NCI-H128 (cell line): ENCODE measurements around the gene FOLR3.
"Not testable (repeated sequence)": the region's sequence is repeated elsewhere in the genome, so short reads cannot be mapped to it uniquely, and the experiment has no call there.

ENCODE experiments used
- DNase-seq: peaks from one replicate; lab custom pipeline; 2025; ENCODE audit not compliant: unreplicated experiment; lab: John Stamatoyannopoulos, UW

Gene FOLR3

DNA sequence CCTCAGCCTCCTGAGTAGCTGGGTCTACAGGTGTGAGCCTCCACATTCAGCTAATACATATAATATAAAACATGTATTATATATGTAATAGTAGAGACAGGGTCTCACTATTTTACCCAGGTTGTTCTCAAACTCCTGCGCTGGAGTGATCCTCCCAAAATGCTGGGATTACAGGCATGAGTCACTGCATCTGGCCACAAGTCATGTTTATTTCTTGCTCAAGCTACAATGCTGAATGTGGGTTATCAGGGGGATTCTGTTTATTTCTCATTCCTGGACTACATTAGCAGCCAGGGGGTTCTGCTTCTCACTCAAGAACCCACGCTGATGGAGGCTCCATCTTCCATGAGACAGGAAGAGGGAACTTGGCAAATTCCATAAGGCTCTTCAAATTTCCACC lies 24.8 kb downstream of the FOLR3 start:
- DNase-seq: no peak

GRCh38 chr11:72162891-72163492 lies 27.5 kb downstream of the FOLR3 start:
- no peak for DNase-seq

DNA sequence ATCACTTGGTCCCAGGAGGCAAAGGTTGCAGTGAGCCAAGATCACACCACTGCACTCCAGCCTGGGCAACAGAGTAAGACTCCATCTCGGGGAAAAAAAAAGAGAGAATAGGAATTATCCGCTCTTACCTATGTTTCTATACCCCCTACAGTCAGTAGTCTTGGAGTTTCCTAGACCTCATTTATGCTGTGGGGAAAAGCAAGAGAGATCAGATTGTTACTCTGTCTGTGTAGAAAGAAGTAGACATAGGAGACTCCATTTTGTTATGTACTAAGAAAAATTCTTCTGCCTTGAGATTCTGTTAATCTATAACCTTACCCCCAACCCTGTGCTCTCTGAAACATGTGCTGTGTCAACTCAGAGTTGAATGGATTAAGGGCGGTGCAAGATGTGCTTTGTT lies 28.7 kb downstream of the FOLR3 start:
- not testable (repeated sequence) for DNase-seq

DNA sequence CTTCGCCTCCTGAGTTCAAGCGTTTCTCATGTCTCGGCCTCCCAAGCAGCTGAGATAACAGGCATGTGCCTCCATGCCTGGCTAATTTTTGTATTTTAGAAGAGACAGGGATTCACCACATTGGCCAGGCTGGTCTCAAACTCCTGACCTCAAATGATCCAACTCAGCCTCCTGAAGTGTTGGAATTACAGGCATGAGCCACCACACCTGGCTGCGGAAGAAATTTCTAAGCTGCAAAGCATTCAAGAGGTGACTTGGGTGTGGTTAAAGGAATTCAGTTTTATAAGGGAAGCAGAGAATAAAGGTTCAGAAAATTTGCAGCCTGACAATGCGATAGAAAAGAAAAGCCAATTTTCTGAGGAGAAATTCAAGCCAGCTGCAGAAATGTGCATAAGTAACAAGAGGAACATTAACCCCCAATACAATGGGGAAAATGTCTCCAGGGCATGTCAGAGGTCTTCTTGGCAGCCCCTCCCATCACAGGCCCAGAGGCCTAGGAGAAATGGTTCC lies 33.6 kb downstream of the FOLR3 start:
- not testable (repeated sequence) for DNase-seq

DNA sequence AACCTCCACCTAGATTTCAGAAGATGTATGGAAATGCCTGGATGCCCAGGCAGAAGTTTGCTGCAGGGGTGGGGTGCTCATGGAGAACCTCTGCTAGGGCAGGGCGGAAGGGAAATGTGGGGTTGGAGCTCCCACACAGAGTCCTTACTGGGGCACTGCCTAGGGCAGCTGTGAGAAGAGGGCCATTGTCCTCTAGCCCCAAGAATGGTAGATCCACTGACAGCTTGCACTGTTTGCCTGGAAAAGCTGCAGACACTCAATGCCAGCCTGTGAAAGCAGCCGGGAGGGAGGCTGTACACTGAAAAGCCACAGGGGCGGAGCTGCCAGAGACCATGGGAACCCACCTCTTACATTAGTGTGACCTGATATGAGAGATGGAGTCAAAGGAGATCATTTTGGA lies 34.2 kb downstream of the FOLR3 start:
- not testable (repeated sequence) for DNase-seq

DNA sequence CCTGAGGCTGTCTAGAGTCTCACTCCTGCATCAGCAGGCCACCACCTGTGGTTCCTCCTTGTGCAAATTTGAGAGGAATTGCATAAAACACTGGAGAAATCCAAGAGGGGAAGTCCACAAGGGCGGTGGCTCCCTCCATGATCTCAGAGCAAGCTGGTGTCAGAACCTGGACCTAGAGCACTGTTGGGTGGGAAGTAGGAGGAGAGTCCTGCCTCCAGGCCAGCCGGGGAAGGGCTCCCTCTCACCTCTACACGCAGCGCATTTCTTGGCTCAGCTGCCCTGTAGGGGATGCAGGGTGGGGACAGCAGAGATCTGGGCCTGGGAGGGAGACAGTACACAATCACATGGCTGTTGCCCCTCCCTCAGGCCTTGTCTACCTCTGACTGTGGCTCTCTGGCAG lies 36.5 kb downstream of the FOLR3 start:
- not testable (repeated sequence) for DNase-seq

DNA sequence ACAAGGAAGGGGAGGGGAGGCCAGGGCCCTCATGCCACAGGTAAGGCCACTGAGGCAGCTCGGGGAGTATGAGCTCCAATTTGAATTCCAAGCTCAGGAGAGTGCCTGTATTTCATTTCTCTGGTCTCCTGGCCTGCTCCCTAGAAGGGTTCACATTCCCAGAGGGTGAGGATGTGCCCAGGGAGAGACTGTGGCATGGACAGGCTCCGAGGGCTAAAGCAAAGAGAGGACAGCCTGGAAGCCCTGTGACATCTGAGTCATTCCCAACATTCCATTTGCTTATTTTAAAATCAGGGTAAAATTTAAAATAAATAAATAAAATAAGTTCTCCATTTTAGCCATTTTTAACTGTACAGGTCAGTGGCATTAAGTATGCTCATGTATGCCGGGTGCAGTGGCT lies 37.8 kb downstream of the FOLR3 start:
- DNase-seq: no peak

DNA sequence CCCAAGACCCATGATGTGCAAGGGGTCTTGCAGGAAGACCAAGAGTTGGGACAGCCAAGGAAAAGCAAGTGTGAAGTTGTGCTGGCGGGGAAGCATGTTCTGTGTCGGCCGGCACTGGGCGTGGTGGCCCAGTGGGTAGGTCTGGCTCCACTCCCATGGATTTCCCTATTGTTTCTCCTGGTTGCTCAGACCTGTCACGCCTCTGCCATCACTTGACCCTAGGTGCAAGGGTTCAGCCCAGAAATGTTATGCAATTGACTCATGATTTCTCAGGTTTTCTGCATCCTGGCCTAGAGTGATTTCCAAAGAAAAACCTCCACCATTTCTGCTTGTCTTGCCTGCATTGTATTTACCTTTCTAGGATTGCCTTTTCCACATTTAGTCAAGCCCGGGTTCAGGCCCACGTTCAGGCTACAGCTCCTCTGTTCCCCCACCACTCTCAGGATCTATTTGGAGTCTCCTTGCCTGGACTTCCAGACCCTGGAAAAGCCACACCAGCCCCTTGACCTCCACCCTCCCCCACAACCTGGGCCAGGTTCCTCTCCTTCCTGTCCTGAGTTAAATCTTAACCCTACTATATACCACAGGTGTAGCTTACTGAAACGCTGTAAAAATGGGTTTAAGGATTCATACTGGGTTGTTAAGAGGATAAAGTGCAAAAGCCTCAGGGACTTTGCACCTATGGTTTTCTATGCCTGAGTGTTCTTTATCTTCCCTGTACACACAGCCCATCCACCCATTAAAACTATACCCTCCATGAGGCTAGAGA lies 39.0 kb downstream of the FOLR3 start:
- DNase-seq: no peak

- no peak for DNase-seq
Measured at GRCh38 chr11:72177656-72178055, 42.1 kb downstream of the FOLR3 start.

- no peak for DNase-seq
Measured at GRCh38 chr11:72179049-72179803, 43.7 kb downstream of the FOLR3 start.

DNA sequence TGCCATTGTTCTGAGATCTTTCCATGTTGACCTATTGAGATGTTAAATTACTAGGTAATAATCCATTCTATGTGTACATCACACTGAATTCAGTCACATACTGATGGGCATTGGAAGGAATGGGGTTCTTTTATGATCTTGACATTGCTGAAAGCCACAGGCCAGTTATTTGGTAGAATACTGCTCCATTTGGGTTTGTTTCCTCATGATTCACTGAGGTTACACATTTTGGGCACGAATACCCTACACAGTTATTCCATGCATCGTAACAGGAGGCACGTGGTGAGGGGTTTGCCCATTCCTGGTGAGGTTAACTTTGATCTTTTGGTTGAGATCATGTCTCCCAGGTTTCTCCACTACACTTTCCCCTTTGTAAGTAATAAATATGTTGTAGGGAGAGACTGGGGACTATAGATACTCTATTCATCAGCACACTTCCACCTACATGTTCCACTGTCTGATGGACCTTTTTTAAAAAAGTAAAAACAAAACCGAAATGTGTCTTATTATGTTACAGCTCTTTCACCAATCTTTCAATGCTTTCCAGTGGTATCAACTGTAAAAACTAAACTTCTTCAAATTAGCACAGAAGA lies 44.4 kb downstream of the FOLR3 start:
- DNase-seq: no peak

- not testable (repeated sequence) for DNase-seq
Measured at GRCh38 chr11:72180892-72181552, 45.5 kb downstream of the FOLR3 start.

GRCh38 chr11:72181553-72181958 lies 46.0 kb downstream of the FOLR3 start:
- DNase-seq: not testable (repeated sequence)

- DNase-seq: no peak
Measured at GRCh38 chr11:72188267-72188666, 52.7 kb downstream of the FOLR3 start.
